ENCODE data around the gene RAD51B.

DNA sequence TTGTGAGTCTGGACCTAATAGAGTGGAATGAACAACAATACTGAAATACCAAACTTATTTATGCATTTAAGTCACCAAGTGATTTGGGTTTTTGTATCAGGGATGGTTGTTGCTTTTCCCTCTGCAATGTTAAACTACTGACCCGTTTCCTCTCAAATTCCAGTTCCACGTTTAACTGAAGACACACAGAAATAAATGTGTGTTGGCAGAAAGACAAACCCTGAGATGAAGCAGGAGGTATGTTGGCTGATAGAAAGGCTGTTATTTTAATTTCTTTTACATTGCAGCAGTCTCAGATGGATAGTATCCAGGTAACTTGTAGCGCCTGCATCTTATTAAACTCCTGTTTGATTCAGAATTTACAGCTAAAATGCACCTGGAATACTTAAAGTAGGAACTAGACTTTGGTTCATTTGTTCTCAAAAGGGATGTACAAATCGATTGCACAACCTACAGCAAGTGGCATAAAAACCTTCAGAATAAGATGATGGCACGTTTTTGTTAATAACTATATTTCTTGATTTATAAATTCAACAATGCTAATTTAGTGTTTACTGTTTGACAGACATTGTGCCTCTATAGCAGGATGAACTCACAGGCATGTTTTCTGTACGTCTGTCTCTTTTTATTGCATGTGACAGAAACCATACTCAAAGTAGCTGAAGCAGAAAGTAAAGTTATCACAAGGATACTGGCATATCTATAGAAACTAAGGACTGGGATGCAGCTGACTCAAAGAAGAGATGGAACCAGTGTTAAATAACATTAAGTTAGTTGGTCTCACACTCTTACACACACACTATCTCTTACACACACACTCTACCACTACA is 567.6 kb downstream of the RAD51B start:
- TF ChIP-seq POLR2A (IDR thresholded peaks at IDR 0.05) (no peak), EP300 (IDR thresholded peaks at IDR 0.05) (no peak)

Data from tibial nerve (tissue), 3 donors.